GM23338 (cell line): ENCODE data around the gene IFITM5. TPM values are rescaled to one million over a fixed set of nuclear protein-coding genes. Genes with fewer than 3 reads are reported as not detected.

Experiments
- ATAC-seq: fragments of 200-7000 bp; cut with Tn5 transposase; 3 replicates; pipeline ENCODE4 v1.9.1; 2020
- DNase-seq: peaks from one replicate; pipeline ENCODE4 v3.0.0-alpha.2; 2015; ENCODE audit warnings: low spot score
- H2AFZ ChIP-seq: fragments of 200-600 bp; sonication (generic); 2 replicates; pipeline ENCODE4 v1.8.0; 2016; ENCODE audit warnings: antibody characterized with exemption, mild to moderate bottlenecking, moderate library complexity
- H3F3A ChIP-seq: fragments of 200-600 bp; sonication (generic); replicated peaks from 2 replicates; pipeline ENCODE4 v1.8.0; 2017; ENCODE audit warnings: antibody characterized with exemption, mixed run types, low read depth
- H3K27ac ChIP-seq: fragments of 200-600 bp; sonication (generic); 2 replicates; pipeline ENCODE4 v1.6.1; 2016; ENCODE audit warnings: low read depth
- H3K27me3 ChIP-seq: fragments of 200-600 bp; sonication (generic); 2 replicates; pipeline ENCODE4 v1.8.0; 2016; ENCODE audit warnings: mild to moderate bottlenecking, mixed run types, moderate library complexity; ENCODE audit not compliant: insufficient read depth
- H3K36me3 ChIP-seq: fragments of 200-600 bp; sonication (generic); 2 replicates; pipeline ENCODE4 v1.8.0; 2016; ENCODE audit warnings: mild to moderate bottlenecking; ENCODE audit not compliant: insufficient read depth
- H3K4me1 ChIP-seq: fragments of 200-600 bp; sonication (generic); 2 replicates; pipeline ENCODE4 v1.8.0; 2016; ENCODE audit warnings: mild to moderate bottlenecking, moderate library complexity; ENCODE audit not compliant: insufficient read depth
- H3K4me2 ChIP-seq: fragments of 200-600 bp; sonication (generic); 2 replicates; pipeline ENCODE4 v1.7.1; 2017; ENCODE audit warnings: mixed run types
- H3K4me3 ChIP-seq: fragments of 200-600 bp; sonication (generic); 2 replicates; pipeline ENCODE4 v1.6.1; 2016; ENCODE audit warnings: mixed run types
- H3K79me2 ChIP-seq: fragments of 200-600 bp; sonication (generic); replicated peaks from 2 replicates; pipeline ENCODE4 v1.8.0; 2017; ENCODE audit warnings: mild to moderate bottlenecking; ENCODE audit not compliant: insufficient read depth
- H3K9me2 ChIP-seq: fragments of 200-600 bp; sonication (generic); 2 replicates; pipeline ENCODE4 v1.8.0; 2017; ENCODE audit not compliant: insufficient read depth
- H4K20me1 ChIP-seq: fragments of 200-600 bp; sonication (generic); replicated peaks from 2 replicates; pipeline ENCODE4 v1.8.0; 2017; ENCODE audit warnings: mild to moderate bottlenecking; ENCODE audit not compliant: insufficient read depth
- H3K27ac Mint-ChIP-seq: 2 replicates; pipeline ENCODE4 v1.8.0; 2020; ENCODE audit warnings: inconsistent platforms, mild to moderate bottlenecking, moderate library complexity, mixed read lengths
- H3K27me3 Mint-ChIP-seq: 3 replicates; pipeline ENCODE4 v1.8.0; 2022; ENCODE audit warnings: low read depth, mild to moderate bottlenecking, moderate library complexity, mixed read lengths, inconsistent platforms; ENCODE audit not compliant: insufficient read depth, poor library complexity
- H3K36me3 Mint-ChIP-seq: 3 replicates; pipeline ENCODE4 v1.8.0; 2021; ENCODE audit warnings: low read depth, mild to moderate bottlenecking, inconsistent platforms, moderate library complexity, mixed read lengths
- H3K4me1 Mint-ChIP-seq: 3 replicates; pipeline ENCODE4 v1.8.0; 2020; ENCODE audit warnings: mild to moderate bottlenecking, inconsistent platforms, mixed read lengths
- H3K4me3 Mint-ChIP-seq: 3 replicates; pipeline ENCODE4 v1.8.0; 2021; ENCODE audit warnings: moderate library complexity, mild to moderate bottlenecking, inconsistent platforms, mixed read lengths
- H3K9me3 Mint-ChIP-seq: 3 replicates; pipeline ENCODE4 v1.8.0; 2020; ENCODE audit warnings: moderate library complexity, mild to moderate bottlenecking, inconsistent platforms, mixed read lengths
- CREB1 ChIP-seq: fragments of 250-450 bp; sonication (Bioruptor Pico); IDR thresholded peaks from 2 replicates; pipeline ENCODE4 v1.5.0; 2020; ENCODE audit warnings: low read depth, mild to moderate bottlenecking, moderate library complexity
- CTCF ChIP-seq, 2 experiments: fragments of 200-600 bp in 1 of 2; sonication (generic) in 1 of 2; conservative IDR thresholded peaks; 2 replicates each; pipeline versions ENCODE4 v1.5.1 to v1.6.1; 2016 to 2017; ENCODE audit warnings: antibody characterized with exemption in 2 of 2, low read depth in 2 of 2, mild to moderate bottlenecking in 2 of 2, moderate library complexity in 1 of 2
- EZH2 ChIP-seq: fragments of 200-600 bp; sonication (generic); IDR thresholded peaks from one replicate; pipeline ENCODE4 v1.8.0; 2017; ENCODE audit warnings: antibody characterized with exemption, mild to moderate bottlenecking, low read depth; ENCODE audit not compliant: unreplicated experiment
- NANOG ChIP-seq: IDR thresholded peaks from 2 replicates; pipeline ENCODE4 v1.6.1; 2016; ENCODE audit warnings: antibody characterized with exemption, borderline replicate concordance
- POLR2AphosphoS5 ChIP-seq: IDR thresholded peaks from 2 replicates; pipeline ENCODE4 v1.6.1; 2016; ENCODE audit warnings: antibody characterized with exemption, low read depth
- REST ChIP-seq: IDR thresholded peaks from one replicate; pipeline ENCODE4 v1.6.1; 2018; ENCODE audit warnings: antibody characterized with exemption; ENCODE audit not compliant: unreplicated experiment
- ZNF114 ChIP-seq: fragments of 250-450 bp; sonication (Bioruptor Pico); IDR thresholded peaks from 2 replicates; pipeline ENCODE4 v1.5.0; 2020; ENCODE audit warnings: mild to moderate bottlenecking, moderate library complexity
- ZNF462 ChIP-seq: fragments of 250-450 bp; sonication (Bioruptor Pico); IDR thresholded peaks from 2 replicates; pipeline ENCODE4 v1.5.0; 2020; ENCODE audit warnings: mild to moderate bottlenecking, moderate library complexity
- polyA plus RNA-seq: library from polyadenylated mRNA; unstranded; fragments of >200 nt; fragmentation: Nextera tagmentation; extraction: Ambion mirVana; gene quantifications from 2 replicates; pipeline ENCODE4 v1.2.1, GENCODE V29; 2016
- total RNA-seq: library from RNA; depleted of rRNA; stranded (reverse); fragments of >200 nt; shearing (Covaris generic); gene quantifications from 2 replicates; pipeline ENCODE4 v1.2.3, GENCODE V29; 2014

Gene IFITM5
- total and polyA plus RNA-seq, 2 experiments from 2014 or later: not detected

GRCh38 chr11:252666-253065 is 46.7 kb downstream of the IFITM5 start:
- peaks cover 51% of the 10 kb centered on the region for H3K36me3 Mint-ChIP-seq
- Histone ChIP-seq H3K4me1 (no peaks in the 10 kb centered on the region), H3K79me2 (no peaks in the 10 kb centered on the region), H3K4me3 (no peak overlapping the region), H3F3A (peaks cover 16% of the 10 kb centered on the region), H3K27ac (no peak overlapping the region), H4K20me1 (no peaks in the 10 kb centered on the region), H3K27me3 (no peaks in the 10 kb centered on the region), H3K36me3 (peaks cover 17% of the 10 kb centered on the region), H2AFZ (no peak overlapping the region), H3K4me2 (no peak overlapping the region), H3K9me2 (peaks cover 4% of the 10 kb centered on the region; the same call in 1 of the 2 replicates)
- no peak overlapping the region for H3K27ac Mint-ChIP-seq
- DNase-seq (no peak), ATAC-seq (no peak)
- H3K4me1 Mint-ChIP-seq: no peaks in the 10 kb centered on the region; the same call in none of the 3 replicates
- H3K4me3 Mint-ChIP-seq: no peak overlapping the region
- H3K9me3 Mint-ChIP-seq: no peaks in the 10 kb centered on the region; the same call in 2 of the 3 replicates
- no peak for TF ChIP-seq POLR2AphosphoS5
- TF ChIP-seq NANOG: no peak
- TF ChIP-seq CTCF (conservative IDR thresholded peaks at IDR 0.05; ENCODE audit: low read depth in 2 of 2): no peak
- no peak for TF ChIP-seq EZH2
- no peak for TF ChIP-seq ZNF114 (CRISPR knock-in tag)
- no peak for TF ChIP-seq CREB1 (CRISPR knock-in tag)
- TF ChIP-seq REST: no peak
- no peak for TF ChIP-seq ZNF462 (CRISPR knock-in tag)
- H3K27me3 Mint-ChIP-seq: peaks cover 1% of the 10 kb centered on the region
